ELF-1 (cell line): ENCODE data around the gene MIA3.

Experiments
- DNase-seq: peaks from one replicate; pipeline ENCODE4 v3.0.0-alpha.2; 2016; ENCODE audit warnings: low read depth, low spot score

Gene MIA3

DNA sequence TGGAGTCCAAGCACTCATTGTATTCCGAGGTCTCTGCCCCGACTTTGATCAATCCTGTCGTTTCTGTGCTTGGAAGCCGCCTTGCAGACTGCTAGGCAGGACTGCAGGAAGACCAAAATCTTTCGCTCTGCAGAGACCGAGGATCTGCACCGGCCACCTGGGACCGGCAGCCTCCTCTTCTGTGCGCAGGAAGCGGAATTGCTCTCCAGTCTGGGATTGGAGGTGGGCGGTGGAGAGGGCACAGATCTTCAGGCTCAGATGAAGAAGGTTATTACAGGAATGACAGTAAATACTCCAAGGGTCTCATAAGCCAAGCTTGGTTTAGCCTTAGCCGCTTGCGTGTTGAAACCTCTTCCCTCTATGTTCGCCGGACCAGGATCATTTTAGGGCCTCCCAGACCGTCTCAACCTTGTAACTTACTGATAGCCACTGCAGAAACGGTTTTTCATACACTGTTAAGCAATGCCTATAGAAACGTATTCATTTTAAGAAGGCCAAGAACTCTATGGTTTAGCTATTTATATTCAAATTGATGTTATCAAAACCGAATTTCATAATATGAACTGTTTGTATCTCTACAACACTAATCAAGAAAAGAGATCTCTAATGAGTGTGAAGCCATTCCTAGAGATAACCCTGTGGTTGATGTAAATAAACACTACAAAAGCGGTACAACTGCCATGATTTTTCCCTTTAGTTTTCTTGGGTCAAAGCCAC is 1.1 kb downstream of the MIA3 start:
- peak; percentile 58 for DNase-seq

DNA sequence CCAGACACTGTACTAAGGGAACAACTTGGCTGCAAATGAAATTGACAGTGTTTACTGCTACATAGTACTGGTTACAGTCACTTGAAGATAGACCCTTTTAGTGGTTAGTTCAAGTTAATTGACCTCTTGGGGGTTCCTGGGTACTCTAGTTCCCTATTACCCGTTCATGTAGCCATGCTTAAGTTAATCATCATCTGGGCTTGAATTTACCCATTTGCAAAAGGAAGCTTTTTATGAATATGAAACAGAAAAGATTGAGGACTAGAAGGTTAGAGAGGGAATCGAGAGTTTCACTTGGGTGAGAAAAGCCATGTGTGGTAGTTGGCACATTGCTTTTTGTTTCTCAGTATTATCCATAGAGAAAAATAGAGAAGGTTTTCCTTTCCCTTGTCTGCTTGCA is 2.7 kb downstream of the MIA3 start:
- no peak for DNase-seq

DNA sequence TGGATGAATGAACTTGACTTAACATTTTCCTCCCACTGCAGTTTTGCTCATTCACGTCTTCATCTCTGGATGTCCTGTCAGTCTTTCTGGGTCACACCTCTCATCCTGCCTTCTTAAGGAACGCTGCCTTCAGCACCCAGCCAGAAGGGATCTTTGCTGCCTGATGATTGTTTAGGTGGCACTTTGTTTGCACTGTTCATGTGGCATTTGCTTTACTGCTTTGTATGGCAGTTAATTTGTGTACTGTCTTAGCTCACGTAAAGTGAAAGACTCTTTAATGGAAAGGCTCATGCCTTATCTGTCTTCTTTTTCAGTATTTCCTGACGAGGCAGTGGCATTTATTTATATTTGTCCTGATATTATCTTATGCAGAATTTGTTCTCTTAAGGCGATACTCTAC is 4.9 kb downstream of the MIA3 start:
- no peak for DNase-seq

- DNase-seq = no peak
These were observed 5.6 kb downstream of the MIA3 start for GRCh38 chr1:222623458-222623857.

GRCh38 chr1:222624214-222624613 is 6.3 kb downstream of the MIA3 start:
- no peak for DNase-seq

DNA sequence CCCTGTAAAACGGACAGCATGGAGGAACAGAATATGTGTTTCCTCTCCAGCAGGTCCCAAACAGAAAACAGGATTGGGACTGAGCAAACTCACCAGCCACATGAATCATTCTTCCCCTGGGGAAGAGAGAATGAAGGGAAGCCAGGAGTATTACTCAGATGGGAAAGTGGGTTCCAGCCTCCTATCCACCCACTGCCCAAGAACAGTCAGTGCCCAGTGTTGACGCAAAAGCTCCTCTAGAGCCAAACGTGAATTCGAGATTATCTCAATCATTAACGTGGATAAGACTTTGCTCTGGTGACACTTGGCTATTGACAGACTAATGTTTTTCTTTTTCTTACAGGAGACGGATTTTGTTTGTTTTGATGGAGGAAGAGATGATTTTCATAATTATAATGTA is 9.3 kb downstream of the MIA3 start:
- DNase-seq = no peak

DNA sequence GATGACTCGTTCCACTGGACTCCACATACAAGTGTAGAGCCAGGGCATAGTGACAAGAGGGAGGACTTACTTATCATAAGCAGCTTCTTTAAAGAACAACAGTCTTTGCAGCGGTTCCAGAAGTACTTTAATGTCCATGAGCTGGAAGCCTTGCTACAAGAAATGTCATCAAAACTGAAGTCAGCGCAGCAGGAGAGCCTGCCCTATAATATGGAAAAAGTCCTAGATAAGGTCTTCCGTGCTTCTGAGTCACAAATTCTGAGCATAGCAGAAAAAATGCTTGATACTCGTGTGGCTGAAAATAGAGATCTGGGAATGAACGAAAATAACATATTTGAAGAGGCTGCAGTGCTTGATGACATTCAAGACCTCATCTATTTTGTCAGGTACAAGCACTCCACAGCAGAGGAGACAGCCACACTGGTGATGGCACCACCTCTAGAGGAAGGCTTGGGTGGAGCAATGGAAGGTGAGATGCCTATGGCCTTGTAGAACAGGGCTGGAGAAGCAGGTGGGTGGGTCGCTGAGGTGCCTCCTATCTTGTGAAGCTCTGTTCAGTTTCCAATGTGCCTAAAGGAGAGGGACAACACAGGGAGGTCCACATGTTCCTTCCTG is 12.1 kb downstream of the MIA3 start:
- no peak for DNase-seq

DNA sequence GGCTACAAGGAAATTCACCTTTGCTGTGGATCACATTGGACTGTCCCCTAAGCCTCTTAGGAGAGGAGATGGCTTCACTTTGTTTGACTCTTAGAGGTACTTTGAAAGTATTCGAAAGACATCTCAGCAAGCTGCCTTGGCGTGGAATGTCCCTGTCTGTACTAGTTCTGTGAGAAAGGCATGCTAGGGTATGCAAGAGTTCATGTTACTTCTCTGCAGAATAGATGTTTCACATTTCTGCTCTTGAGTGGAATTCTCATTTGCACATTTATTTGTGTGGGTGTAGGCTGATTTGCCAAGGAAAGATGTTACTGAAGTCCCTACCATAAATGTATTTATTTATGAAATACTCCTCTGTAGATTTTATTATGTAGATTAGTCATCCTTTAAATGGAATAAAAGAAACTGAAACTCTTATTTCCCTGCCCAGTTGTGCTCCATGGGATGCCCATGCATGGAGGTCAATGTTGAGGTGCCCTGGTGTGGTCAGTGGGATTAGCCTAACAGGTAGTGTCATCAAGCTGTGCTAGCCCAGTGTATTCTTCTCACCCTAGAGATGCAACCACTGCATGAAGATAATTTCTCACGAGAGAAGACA is 13.8 kb downstream of the MIA3 start:
- DNase-seq = no peak

GRCh38 chr1:222632749-222633148 is 14.9 kb downstream of the MIA3 start:
- DNase-seq = no peak

GRCh38 chr1:222634180-222635013 is 16.5 kb downstream of the MIA3 start:
- DNase-seq = peak; percentile 84

DNA sequence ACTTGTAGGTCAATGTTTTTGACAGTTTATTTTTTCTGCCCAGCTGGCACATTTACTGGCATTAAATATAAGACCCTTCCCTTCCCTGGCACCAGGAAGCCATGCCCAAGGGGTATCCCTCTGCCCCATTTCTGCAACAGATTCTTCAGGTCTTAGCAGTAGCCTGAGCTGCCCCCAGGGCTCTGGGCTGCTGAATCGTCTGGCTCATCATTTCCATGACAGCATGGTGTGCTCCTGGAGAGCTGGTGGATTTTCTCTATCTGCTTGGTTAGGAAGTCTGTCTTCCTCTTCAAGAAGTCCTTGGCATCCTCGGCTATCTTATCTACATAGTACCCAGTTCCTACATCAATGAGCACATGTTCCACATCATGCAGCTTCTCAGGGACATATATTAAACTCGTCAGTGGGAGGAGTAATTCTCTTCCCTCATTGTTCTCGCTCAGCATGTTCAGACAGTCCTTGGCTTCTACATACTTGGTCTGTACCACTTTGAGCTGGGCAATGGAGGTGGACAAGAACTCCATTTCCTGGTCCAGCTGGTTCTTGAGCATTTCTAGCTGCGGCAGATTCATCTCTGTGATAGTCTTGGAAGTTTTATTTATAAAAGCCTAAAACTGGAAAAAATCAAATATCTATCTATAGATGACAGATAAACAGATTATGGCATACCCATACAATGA is 23.5 kb downstream of the MIA3 start:
- DNase-seq = peak; percentile 32

GRCh38 chr1:222642468-222642867 is 24.6 kb downstream of the MIA3 start:
- DNase-seq = no peak

- DNase-seq = no peak
These were observed 25.7 kb downstream of the MIA3 start for GRCh38 chr1:222643606-222643937.

DNA sequence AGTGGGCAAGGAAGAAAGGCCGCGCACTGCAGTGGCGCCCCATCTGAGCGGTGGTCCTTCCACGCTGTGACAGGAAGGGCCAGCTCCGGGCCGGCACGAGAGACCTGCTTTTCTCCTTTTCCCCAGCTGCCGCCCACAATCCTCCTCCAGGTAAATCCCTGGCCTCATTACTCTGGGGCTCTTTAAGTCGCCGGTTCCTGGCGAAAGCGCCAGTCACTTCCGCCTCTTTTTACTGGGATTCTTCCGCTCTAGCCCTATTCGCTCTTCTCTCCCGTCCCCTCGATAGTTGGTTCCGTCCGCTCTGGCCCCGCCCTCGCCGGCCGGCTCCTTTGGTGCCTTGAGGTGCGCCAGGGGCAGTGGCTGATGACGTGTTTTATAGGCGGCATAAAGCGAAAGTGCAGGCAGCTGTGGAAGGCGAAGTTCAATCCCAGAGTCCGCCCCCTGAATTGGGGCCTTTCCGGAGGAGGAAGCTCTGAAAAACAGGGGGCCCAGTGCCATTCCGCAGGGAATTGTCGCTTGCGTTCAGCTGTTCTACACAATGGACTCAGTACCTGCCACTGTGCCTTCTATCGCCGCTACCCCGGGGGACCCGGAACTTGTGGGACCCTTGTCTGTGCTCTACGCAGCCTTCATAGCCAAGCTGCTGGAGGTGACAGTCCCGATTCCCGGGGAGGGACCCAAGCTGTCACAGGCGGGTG is 26.2 kb downstream of the MIA3 start:
- DNase-seq = peak; percentile 99

- DNase-seq = no peak
These were observed 26.7 kb downstream of the MIA3 start for GRCh38 chr1:222644636-222644980.

DNA sequence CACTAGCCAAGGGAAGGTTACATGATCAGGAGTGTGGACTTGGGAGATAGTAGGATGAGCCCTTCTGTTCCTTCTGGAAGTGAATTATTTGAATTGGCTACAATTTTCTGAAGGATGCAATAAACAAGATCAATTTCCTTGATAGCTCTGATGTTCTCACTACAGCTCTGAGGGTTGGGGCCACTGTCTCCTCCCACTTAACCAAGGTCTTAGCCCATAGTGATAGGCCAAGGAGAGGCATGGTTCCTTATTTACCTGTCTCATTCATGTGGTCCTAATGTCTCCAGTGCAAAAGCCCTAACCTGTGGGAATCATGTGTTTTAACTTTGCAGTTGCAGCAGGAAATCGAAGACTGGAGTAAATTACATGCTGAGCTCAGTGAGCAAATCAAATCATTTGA is 34.8 kb downstream of the MIA3 start:
- DNase-seq = no peak

DNA sequence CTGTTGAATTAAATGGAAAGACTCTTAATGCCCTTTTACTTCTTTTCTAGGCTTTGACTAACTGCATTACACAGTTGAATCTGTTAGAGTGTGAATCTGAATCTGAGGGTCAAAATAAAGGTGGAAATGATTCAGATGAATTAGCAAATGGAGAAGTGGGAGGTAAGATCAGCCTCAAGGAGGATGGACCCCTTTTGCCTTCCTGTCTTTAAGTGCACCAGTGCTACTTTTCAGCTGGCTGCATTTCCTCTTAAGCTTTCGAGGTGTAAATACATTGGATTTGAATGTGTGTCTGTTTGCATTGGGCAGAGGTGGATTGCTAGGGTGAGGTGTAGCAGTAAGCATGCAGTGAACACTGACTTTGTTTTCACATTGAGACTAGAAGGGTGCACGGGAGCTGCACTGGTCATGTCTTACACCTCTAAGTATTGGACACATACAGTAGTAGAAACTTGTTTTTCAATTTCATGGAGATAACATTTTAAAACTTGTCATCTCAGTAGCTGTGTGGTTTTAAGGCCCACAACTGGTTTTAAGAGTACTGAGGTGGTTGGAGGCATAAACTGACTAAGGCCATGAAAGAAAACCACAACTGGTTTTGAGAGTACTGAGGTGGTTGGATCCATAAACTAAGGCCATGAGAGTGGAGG is 35.4 kb downstream of the MIA3 start:
- DNase-seq = no peak

GRCh38 chr1:222654849-222655248 is 37.0 kb downstream of the MIA3 start:
- no peak for DNase-seq

DNA sequence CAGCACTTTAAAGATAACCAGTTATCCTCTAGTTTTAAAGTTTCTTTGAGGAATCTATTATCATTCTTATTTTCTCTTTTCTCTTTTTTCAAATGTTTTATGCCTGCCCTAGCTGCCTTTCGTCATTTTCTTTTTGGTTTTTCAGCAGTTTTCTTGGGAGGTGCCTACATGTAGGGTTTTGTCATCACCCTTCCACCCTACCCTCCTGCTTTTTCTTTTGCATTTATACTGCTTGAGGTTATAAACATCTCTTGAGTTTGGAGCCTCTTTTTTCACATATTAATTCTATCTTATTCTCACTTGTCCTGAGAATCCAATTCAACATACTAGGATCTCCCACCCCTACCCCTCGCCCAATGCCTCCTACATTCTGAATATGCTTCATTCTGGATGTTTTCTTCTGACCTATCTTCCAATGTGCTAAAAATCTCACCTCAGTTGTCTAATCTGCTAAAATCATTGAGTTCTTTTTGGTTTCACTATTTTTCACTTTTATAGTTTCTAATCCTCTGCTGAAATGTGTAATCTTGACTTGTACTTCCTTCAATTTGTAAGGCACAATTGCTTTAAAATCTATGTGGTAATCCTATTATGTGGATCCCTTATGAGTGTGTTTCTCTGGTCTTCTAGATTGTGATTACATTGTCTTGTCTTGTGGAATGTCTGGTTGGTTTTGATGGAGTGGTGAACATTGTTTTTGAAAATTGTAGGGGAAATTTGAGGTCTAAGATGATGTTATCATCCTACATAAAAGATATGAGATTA is 38.7 kb downstream of the MIA3 start:
- DNase-seq = no peak

DNA sequence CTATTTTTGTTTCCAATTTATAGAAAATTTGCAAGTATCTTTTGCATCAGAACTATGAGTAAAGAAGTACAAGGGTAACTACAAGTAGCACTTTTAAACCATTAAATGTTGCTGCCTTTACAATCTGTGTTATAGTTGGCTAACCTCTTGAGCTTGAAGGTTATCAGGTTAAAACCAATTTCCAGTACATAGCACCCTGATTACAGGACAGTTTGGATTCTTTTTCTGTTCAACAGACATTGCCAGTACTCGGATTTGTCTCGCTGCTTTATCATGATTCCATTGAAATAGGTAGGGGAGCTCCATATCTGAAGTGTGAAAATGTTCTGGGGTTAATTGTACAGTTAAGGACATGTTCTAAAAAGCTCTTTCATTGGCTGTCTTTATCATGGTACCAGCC is 40.0 kb downstream of the MIA3 start:
- no peak for DNase-seq
